ENCODE results near the gene SUMF1. TPM values are rescaled to one million over a fixed set of nuclear protein-coding genes. Genes with fewer than 3 reads are reported as not detected.

The SUMF1 gene
- total and polyA plus RNA-seq, 2 of the 13 experiments (the other 11 are each of a cell fraction or from before 2014, with no cell fraction given): 18.5 to 28.9 TPM

- TF ChIP-seq ZNF318 (CRISPR knock-in tag; IDR thresholded peaks at IDR 0.05) (no peak), THRA (CRISPR knock-in tag; IDR thresholded peaks at IDR 0.05; ENCODE audit: borderline replicate concordance) (no peak)
Observed at GRCh38 chr3:4387210-4388204, 79.6 kb downstream of the SUMF1 start (continued).
